ENCODE results near the gene FPR2. TPM values are rescaled to one million over a fixed set of nuclear protein-coding genes. Genes with fewer than 3 reads are reported as not detected.

FPR2 gene
- total and polyA plus RNA-seq, 10 of the 15 experiments (the other 5 are each of a cell fraction or from before 2014, with no cell fraction given) = not detected

DNA sequence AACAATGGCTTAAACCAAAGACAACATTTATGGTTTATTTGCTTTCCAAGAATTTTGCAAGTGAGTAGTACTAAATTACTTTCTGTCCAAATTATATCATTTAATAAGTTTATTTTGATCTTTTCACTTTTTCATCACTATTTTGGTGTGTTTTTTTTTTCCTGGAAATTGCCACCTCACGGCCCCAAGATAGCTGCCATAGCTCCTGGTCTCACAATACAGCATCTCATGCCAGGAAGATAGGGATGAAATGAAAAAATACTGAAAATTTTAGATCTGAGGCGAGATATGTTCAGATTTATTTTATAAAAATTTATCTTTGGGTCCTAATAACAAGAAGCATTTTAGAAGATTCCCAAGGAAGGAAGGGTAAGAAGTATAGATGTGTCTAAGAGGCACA is 27.0 kb downstream of the FPR2 start (continued):
- TF ChIP-seq MYC (IDR thresholded peaks at IDR 0.05; ENCODE audit: insufficient read depth, insufficient read length, insufficient replicate concordance, low read length, severe bottlenecking) = no peak
- TF ChIP-seq, protein P1, sequence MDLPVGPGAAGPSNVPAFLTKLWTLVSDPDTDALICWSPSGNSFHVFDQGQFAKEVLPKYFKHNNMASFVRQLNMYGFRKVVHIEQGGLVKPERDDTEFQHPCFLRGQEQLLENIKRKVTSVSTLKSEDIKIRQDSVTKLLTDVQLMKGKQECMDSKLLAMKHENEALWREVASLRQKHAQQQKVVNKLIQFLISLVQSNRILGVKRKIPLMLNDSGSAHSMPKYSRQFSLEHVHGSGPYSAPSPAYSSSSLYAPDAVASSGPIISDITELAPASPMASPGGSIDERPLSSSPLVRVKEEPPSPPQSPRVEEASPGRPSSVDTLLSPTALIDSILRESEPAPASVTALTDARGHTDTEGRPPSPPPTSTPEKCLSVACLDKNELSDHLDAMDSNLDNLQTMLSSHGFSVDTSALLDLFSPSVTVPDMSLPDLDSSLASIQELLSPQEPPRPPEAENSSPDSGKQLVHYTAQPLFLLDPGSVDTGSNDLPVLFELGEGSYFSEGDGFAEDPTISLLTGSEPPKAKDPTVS (IDR thresholded peaks at IDR 0.05; ENCODE audit: low read depth, low read length) = no peak

DNA sequence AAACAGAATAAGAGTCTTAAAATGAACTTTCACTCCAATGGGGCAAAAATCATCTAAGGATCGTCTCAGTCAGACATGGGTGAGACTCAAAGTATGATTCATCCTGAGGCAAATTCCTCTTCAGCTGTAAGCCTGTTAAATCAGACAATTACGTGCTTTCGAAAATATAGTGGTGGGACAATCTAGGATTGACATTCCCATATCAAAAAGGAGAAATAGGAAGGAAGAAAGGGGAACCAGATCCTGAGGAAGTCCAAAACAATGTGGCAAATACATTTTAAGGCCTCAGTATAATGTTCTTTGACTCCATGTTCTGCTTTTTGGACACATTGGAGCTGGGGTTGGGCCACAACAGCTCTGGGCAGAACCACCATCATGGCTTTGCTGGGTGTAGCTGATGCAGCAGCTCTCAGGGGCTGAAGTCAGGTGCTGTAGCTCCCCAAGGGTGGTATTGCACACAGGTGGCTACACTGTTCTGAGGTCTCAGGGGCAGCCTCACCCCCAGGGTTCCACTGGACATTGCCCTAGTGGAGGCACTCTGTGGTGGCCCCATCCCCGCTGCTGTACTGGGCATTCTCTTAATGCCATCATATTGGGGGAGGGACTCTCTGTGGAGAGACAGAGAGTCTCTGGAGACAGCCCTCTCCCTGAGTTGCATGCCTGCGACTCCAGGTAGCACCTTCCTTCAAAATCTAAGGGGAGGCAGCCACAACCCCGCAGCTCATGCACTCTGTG is 28.2 kb downstream of the FPR2 start:
- ChIA-PET RAD21 (ENCODE audit: unreplicated experiment) (no interaction called here), SMC1A (ENCODE audit: uncharacterized antibody, unreplicated experiment) (no interaction called here), POLR2A (no interaction called here), CTCF (no interaction called here)
- H3K27me3 ChIP-seq (replicated peaks in 1 of 2; ENCODE audit: control insufficient read depth in 2 of 2, insufficient read depth in 2 of 2, low read length in 1 of 2) = no peaks in the 10 kb centered on the region
- FAIRE-seq (no peak), DNase-seq (ENCODE audit: low read depth, low spot score) (no peak), ATAC-seq (no peak)
- H4K20me1 ChIP-seq (ENCODE audit: control insufficient read depth, insufficient read depth) = no peaks in the 10 kb centered on the region
- H3K4me3 ChIP-seq = no peak overlapping the region
- 17% methylated on average over 6 of the region's 6 CpGs for WGBS (ENCODE audit: insufficient coverage, insufficient replicate concordance, low lambda C conversion rate, missing lambda C conversion rate)
- in situ Hi-C loops (cut with MboI) = no loop called here
- H3K4me1 ChIP-seq (ENCODE audit: control insufficient read depth, insufficient read depth, low read length) = no peaks in the 10 kb centered on the region
- H3K36me3 ChIP-seq (ENCODE audit: control insufficient read depth in 2 of 2, insufficient read depth in 2 of 2, low read length in 1 of 2) = no peaks in the 10 kb centered on the region
- no peak overlapping the region for H2AFZ ChIP-seq (ENCODE audit: control insufficient read depth, low read depth, low read length)
- H3K27ac ChIP-seq (ENCODE audit: control insufficient read depth, insufficient read depth) = no peak overlapping the region
- no peaks in the 10 kb centered on the region for H3K79me2 ChIP-seq (ENCODE audit: control insufficient read depth, insufficient read depth, low read length)
- peaks cover 7% of the 10 kb centered on the region; the same call in 2 of the 3 replicates for H3K9me3 ChIP-seq (replicated peaks; ENCODE audit: control insufficient read depth, insufficient read depth, low read length)
- BruUV-seq (replicated peaks) = no TSS peak
- intact Hi-C loops (cut with micrococcal nuclease; ENCODE audit: unreplicated experiment) = no loop called here
- H3K4me2 ChIP-seq (ENCODE audit: control insufficient read depth, insufficient read depth) = no peak overlapping the region
- no peak overlapping the region for H3K9ac ChIP-seq (ENCODE audit: control insufficient read depth, insufficient read depth, low read length)
- TF ChIP-seq SUZ12 (IDR thresholded peaks at IDR 0.05; ENCODE audit: unreplicated experiment) (no peak), MTA2 (IDR thresholded peaks at IDR 0.05; ENCODE audit: low read depth) (no peak), TCF7 (IDR thresholded peaks at IDR 0.05; ENCODE audit: borderline replicate concordance) (no peak), SP1 (IDR thresholded peaks at IDR 0.05; ENCODE audit: low read depth, low read length) (no peak), TCF3 (IDR thresholded peaks at IDR 0.05; ENCODE audit: borderline replicate concordance, insufficient read depth, low read depth, low read length) (no peak), KLF5 (IDR thresholded peaks at IDR 0.05; ENCODE audit: partially characterized antibody) (no peak)
- TF ChIP-seq, protein P2, sequence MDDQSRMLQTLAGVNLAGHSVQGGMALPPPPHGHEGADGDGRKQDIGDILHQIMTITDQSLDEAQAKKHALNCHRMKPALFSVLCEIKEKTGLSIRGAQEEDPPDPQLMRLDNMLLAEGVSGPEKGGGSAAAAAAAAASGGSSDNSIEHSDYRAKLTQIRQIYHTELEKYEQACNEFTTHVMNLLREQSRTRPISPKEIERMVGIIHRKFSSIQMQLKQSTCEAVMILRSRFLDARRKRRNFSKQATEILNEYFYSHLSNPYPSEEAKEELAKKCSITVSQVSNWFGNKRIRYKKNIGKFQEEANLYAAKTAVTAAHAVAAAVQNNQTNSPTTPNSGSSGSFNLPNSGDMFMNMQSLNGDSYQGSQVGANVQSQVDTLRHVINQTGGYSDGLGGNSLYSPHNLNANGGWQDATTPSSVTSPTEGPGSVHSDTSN (IDR thresholded peaks at IDR 0.05; ENCODE audit: insufficient replicate concordance, low read depth, low read length) = no peak
- TF ChIP-seq, protein P3, sequence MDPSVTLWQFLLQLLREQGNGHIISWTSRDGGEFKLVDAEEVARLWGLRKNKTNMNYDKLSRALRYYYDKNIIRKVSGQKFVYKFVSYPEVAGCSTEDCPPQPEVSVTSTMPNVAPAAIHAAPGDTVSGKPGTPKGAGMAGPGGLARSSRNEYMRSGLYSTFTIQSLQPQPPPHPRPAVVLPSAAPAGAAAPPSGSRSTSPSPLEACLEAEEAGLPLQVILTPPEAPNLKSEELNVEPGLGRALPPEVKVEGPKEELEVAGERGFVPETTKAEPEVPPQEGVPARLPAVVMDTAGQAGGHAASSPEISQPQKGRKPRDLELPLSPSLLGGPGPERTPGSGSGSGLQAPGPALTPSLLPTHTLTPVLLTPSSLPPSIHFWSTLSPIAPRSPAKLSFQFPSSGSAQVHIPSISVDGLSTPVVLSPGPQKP (IDR thresholded peaks at IDR 0.05; ENCODE audit: low read depth, low read length) = no peak
- TF ChIP-seq, protein P4, sequence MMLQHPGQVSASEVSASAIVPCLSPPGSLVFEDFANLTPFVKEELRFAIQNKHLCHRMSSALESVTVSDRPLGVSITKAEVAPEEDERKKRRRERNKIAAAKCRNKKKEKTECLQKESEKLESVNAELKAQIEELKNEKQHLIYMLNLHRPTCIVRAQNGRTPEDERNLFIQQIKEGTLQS (IDR thresholded peaks at IDR 0.05; ENCODE audit: borderline replicate concordance, extremely low read depth, low read depth, low read length) = no peak

Data from GM12878 (cell line).